HG02852 (cell line): ENCODE measurements around the gene CFAP46.
"Not testable (repeated sequence)": the region's sequence is repeated elsewhere in the genome, so short reads cannot be mapped to it uniquely, and the experiment has no call there.

ENCODE experiments used
- ATAC-seq: cut with Tn5 transposase; IDR thresholded peaks from one replicate; pipeline ENCODE4 v1.9.1; 2021; ENCODE audit warnings: mild to moderate bottlenecking, moderate library complexity; ENCODE audit not compliant: unreplicated experiment

Gene CFAP46

GRCh38 chr10:132929480-132929879 lies 12.9 kb downstream of the CFAP46 start:
- no peak for ATAC-seq

- no peak for ATAC-seq
These were observed 14.1 kb downstream of the CFAP46 start for GRCh38 chr10:132928261-132928660.

- ATAC-seq, result no peak
These were observed 14.5 kb downstream of the CFAP46 start for GRCh38 chr10:132927824-132928223.

- no peak for ATAC-seq
These were observed 15.4 kb downstream of the CFAP46 start for GRCh38 chr10:132926777-132927650.

GRCh38 chr10:132926070-132926469 lies 16.3 kb downstream of the CFAP46 start:
- ATAC-seq, result no peak

- no peak for ATAC-seq
These were observed 16.8 kb downstream of the CFAP46 start for GRCh38 chr10:132925614-132926013.

- no peak for ATAC-seq
These were observed 17.3 kb downstream of the CFAP46 start for GRCh38 chr10:132925071-132925561.

- no peak for ATAC-seq
These were observed 18.1 kb downstream of the CFAP46 start for GRCh38 chr10:132924046-132924952.

GRCh38 chr10:132923384-132923783 lies 19.0 kb downstream of the CFAP46 start:
- not testable (repeated sequence) for ATAC-seq

- no peak for ATAC-seq
These were observed 19.5 kb downstream of the CFAP46 start for GRCh38 chr10:132922872-132923271.

GRCh38 chr10:132921818-132922807 lies 20.3 kb downstream of the CFAP46 start:
- no peak for ATAC-seq

- ATAC-seq, result no peak
These were observed 21.3 kb downstream of the CFAP46 start for GRCh38 chr10:132921086-132921485.

GRCh38 chr10:132920101-132920925 lies 22.1 kb downstream of the CFAP46 start:
- ATAC-seq, result no peak

GRCh38 chr10:132919374-132920100 lies 22.8 kb downstream of the CFAP46 start:
- ATAC-seq, result no peak

- no peak for ATAC-seq
These were observed 23.6 kb downstream of the CFAP46 start for GRCh38 chr10:132918617-132919373.

- no peak for ATAC-seq
These were observed 24.1 kb downstream of the CFAP46 start for GRCh38 chr10:132918264-132918616.

GRCh38 chr10:132916956-132917666 lies 25.3 kb downstream of the CFAP46 start:
- ATAC-seq, result no peak
